GM12872 (cell line): Measurements from ENCODE around the gene SMIM15.

Source experiments
- CTCF ChIP-seq: IDR thresholded peaks from 3 replicates; pipeline ENCODE4 v1.5.1; 2011; ENCODE audit warnings: low read depth, mild to moderate bottlenecking, low read length, moderate library complexity; ENCODE audit not compliant: insufficient read depth

SMIM15 gene

DNA sequence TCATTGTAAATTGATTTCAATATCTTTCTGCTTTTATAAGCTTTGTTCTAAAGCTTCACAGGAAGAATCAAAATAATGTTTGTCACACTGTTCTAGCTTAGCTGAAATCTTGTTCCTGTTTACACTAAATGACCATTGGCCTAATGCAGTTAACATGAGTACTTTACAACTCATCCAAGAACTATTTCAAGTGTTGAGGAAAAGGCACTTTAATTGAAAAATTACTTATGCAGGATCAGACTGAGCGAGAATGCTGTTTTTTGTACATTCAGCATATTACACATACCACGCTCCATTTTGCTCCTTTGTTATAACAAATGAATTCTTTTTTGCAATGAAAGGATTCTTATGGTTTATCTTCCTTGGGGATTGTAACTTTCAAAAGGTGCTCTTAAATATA is 22.4 kb upstream of the SMIM15 start:
- TF ChIP-seq CTCF, result no peak

DNA sequence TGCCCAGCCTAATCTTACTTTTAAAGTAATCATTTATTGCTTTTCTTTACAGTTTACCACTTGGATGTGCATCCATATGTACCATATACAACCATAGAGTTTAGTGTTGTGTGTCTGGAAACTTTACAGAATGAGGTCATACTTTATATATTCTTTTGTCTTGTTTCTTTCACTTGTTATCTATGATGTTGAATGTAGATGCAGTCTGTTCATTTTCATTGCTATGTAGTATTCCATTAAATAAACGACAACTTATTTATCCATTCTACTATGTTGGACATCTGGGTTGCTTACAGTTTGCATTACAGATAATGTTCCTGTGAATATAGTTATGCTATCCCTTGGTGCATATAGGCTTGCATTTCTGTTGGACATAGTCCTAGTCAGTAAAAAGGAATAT is 21.3 kb upstream of the SMIM15 start:
- TF ChIP-seq CTCF, result no peak

GRCh38 chr5:61182449-61182848 is 20.2 kb upstream of the SMIM15 start:
- no peak for TF ChIP-seq CTCF

GRCh38 chr5:61180886-61181285 is 18.6 kb upstream of the SMIM15 start:
- no peak for TF ChIP-seq CTCF

- no peak for TF ChIP-seq CTCF
These were observed 16.4 kb upstream of the SMIM15 start for GRCh38 chr5:61178702-61179101.

GRCh38 chr5:61177716-61178115 is 15.4 kb upstream of the SMIM15 start:
- no peak for TF ChIP-seq CTCF

GRCh38 chr5:61177070-61177469 is 14.8 kb upstream of the SMIM15 start:
- no peak for TF ChIP-seq CTCF

- TF ChIP-seq CTCF, result no peak
These were observed 14.4 kb upstream of the SMIM15 start for GRCh38 chr5:61176631-61177030.
